RCC 7860 (cell line): ENCODE data around the gene OPRL1.

Experiments
- DNase-seq: peaks from one replicate; pipeline ENCODE4 v3.0.0-alpha.2; 2015; ENCODE audit warnings: low spot score
- FAIRE-seq: peaks from 2 replicates; lab custom pipeline; 2012; peaks lifted over from hg19 to GRCh38; lab: Jason Lieb, UNC

OPRL1 gene

GRCh38 chr20:64139199-64140060 is 59.5 kb downstream of the OPRL1 start:
- FAIRE-seq (no peak), DNase-seq (no peak)

DNA sequence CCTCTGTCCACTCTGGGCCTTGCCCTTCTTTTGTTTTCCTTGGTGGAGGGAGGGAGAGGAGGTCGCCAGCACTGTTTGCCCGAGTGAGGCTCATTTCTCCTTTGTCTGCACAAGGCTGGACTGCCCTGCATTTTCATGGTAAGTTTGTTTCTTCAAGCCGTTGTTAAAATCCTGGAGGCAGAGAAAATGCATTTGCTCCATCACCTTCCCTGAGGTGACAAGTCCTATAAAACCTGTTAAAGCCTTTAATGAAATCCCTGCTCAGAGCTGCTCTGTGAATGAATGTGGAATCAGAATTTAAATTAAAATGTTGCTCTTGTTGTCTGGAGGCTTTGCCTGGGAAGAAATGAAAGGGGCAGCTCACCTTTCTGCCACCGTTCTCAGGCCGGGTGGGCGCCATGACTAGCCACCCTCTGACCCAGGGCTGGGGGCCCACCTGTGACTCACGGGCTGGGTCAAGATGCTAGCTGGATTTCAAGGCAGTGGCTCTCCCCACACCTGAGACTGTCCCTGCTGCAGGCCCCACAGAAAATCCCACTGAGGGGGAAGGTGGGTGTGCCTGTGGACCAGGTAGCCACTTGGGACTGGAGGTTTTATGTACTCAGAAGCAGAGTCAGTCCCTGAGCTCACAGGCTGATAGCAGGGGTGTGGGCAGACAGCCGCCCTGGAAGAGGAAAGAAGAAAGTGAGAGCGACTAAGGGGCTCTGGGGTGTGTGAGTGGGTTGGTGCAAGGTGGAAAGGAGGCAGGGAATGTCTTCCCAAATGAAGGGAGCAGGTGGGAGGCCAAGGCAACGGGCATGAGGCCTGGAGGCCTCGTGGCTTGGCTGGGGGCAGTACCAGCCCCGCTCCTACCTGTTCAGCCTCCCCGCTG is 60.4 kb downstream of the OPRL1 start:
- DNase-seq (no peak), FAIRE-seq (no peak)

DNA sequence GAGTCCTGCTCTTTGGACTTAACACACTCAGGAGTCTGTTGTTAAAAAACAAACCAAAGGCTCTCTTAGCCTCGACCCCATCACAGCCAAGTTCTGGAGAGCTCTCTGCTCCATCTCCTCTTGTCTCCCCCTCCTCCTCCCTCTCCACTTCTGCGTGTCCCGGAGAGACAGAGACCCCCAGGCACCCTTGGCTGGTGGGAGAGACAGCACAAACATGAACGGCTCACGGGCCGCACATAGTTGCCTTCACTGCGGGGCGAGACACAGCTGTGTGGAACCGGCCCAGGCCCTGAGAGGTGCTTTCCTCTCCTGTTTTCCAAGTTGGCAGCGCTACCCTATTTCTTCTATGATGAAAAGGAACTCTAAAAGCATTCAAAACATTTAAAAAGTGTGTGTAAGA is 61.1 kb downstream of the OPRL1 start:
- no peak for FAIRE-seq
- no peak for DNase-seq

- FAIRE-seq (no peak), DNase-seq (no peak)
Measured at GRCh38 chr20:64142590-64142989, 62.7 kb downstream of the OPRL1 start.

DNA sequence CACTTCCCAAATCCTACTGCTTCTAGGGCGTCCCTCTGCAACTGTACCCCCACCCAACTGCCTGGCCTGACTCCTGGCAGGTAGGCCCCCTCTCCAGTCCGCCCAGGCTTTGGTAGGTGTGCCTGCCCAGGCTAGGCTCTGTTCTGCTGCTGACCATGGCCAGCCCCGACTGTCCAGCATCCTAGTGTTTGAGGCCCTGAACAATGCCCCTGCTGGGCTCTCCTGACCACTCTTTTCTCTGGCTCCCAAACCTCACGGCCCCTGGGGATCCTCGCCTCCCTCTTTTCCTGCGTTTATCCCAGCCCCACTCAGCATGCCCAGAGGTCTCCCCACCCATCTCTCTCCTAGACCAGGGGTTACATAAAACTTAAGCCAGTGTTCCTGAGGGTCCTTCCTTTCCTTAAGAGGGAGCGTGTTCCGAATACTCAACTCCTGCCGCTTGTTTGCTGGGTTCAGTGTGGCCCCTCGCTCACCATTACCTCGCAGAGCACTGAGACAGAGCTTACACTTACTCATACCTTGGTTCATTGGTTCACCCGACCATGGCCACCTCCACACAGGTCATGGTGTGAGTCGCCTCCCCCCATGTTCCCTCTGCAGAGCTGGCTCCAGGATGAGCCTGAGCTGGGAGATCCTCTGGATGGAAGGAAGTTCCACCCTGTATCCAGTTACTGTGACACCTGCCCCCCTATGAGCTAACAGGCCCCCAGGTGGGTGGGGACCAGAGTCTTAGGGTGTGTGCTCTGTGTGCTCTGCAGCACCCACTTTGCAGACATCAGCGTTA is 63.3 kb downstream of the OPRL1 start:
- FAIRE-seq (no peak), DNase-seq (no peak)

DNA sequence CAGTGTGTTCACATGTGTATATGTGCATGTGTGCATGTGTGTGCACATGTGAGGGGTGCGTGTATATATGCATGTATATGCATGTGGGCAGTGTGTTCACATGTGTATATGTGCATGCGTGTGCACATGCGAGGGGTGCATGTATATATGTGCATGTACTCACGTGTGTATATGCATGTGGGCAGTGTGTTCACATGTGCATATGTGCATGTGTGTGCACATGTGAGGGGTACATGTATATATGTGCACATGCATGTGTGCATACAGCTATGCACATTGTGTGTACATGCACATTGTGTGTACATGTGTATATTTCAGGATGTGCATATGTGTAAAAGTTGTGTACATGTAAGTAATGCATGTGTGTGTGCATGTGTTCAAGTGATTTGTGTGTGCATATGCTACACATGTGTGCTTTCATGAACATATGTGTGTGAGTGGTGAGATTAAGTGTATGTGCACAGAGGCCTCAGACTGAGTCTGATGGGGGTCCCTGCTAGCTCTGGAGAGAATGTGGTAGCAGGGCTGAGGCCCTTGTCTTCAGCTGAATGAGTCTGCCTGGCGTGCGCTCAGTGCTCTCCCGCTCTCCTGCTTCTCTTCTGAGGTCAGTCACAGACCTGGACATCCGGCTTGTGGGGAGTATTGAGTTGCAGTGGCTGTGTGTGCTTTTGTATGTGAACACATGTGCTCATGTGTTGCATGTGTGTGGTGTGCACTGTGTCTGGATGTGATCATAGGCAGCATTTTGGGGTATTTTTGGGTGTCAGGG is 64.4 kb downstream of the OPRL1 start:
- no peak for FAIRE-seq
- DNase-seq: no peak

GRCh38 chr20:64145458-64146300 is 65.8 kb downstream of the OPRL1 start:
- no peak for DNase-seq
- FAIRE-seq: no peak

DNA sequence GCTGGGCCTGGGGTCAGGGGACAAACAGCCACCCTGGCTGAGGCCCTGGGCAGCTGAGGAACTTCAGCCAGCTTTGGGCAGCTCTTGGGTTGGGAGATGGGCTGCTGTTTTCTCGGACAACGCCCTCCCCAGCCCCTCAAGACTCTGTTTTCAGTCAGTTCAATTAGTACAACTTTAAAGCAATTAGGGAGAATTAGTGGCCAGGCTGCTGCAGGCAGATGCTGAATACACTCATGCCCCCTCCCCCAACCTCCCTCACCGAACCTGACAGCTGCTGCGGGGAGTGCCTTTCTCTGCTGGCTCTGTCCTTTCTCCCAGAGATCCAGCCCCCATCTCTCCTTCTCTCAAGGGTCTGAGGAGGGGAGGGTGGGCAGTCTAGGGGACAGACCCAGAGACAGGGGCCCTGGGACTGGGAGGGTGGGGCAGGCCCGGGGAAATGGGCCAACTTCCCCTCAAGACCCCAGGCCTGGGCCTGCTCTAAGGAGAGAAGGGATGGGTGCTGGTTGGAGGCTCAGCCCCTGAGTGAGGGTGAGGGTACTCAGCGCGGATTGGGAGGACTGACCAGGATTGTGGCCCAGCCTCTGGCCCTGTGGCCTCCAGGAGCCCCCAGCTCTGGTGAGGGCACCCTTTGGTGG is 66.5 kb downstream of the OPRL1 start:
- DNase-seq (no peak), FAIRE-seq (no peak)

GRCh38 chr20:64146936-64147477 is 67.1 kb downstream of the OPRL1 start:
- DNase-seq (no peak), FAIRE-seq (no peak)

DNA sequence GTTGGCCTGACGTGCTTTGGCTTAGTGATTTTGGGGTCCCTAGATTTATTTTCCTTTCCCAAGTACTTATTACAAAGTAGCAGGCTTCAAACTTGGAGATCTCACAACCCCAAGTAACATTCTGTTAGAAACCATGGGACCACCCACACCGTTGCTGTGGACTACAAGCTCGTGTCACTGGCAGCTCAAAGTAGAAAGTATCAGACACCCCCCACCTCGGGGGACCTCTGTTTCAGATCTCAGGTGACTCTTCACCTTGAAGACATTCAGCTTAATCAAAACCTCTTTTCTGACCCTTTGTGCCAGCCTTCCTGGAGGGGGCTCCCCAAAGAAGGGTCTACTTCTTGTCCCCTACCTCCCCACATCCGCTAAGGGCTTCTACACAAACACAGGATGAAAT is 68.7 kb downstream of the OPRL1 start:
- DNase-seq: no peak

DNA sequence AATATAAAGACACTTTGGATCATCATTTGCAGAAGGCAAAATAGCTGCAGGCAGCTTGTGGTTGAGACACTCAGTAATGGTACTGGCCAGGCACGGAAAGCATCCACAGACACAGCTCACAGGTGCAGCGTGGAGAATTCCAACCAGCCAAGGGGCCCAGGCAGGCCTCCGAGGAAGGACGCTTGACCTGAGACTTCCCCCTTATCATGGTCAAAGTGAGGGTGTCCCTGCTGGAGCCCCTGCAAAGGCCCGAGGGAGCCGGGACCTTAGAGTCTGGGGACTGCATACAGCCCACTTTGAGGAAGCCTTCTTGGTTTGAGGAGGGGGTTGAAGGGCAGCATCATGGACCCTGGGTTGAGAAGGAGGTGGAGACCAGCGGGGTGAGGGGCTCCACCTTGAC is 69.3 kb downstream of the OPRL1 start:
- DNase-seq: no peak
- no peak for FAIRE-seq

More for the DNA sequence above, 68.7 kb downstream of the OPRL1 start:
- FAIRE-seq: no peak

- DNase-seq: no peak
- FAIRE-seq: no peak
Measured at GRCh38 chr20:64149809-64150560, 70.1 kb downstream of the OPRL1 start.
